Posterior vena cava (tissue), 2 donors: ENCODE results near the gene B4GALT5. TPM values are rescaled to one million over a fixed set of nuclear protein-coding genes. Genes with fewer than 3 reads are reported as not detected.
A peak's percentile ranks its signal among the peaks of the same experiment; 100 is the strongest.
"Not testable (repeated sequence)": the region's sequence is repeated elsewhere in the genome, so short reads cannot be mapped to it uniquely, and the experiment has no call there.

Experiments used
- DNase-seq: peaks from one replicate; pipeline ENCODE4 v3.0.0-alpha.2; 2020; ENCODE audit warnings: low spot score
- intact Hi-C, 2 donors: fragments of 100-400 bp; cut with DNase I; formaldehyde crosslinking; loops; one replicate each; pipeline versions ENCODE4 v1.14.1 to v1.14.2; 2022 to 2023
- total RNA-seq, 2 donors: library from RNA; stranded (reverse); fragmentation: NEBNext Ultra II Directional; extraction: Animal tissue kit (Norgen Biotek cat#: 25700); gene quantifications; one replicate each; pipeline ENCODE4 v1.2.1, GENCODE V29; 2021
- donor health status: DM: yes; HTN: yes; CAD: no.
- donor health status: DM: yes; HTN: yes; CAD: no.

B4GALT5 gene
- total RNA-seq, 2 donors from 2014 or later: 26.1 to 35.2 TPM

DNA sequence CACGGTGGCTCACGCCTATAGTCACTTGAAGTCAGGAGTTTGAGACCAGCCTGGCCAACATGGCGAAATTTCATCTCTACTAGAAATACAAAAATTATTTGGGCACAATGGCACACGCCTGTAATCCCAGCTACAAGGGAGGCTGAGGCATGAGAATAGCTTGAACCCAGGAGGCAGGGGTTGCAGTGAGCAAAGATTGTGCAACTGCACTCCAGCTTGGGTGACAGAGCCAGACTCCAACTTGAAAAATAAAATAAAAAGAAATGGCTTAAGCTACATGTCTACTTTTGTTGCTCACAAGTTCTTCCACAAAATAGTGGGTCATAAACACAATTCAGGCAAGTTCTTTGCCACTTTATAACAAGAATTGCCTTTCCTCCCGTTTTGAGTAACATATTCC, 27.1 kb upstream of the B4GALT5 start:
- DNase-seq: no peak
- intact Hi-C loops: no loop called here

GRCh38 chr20:49739042-49739441, 25.4 kb upstream of the B4GALT5 start:
- intact Hi-C loops: no loop called here
- no peak for DNase-seq

DNA sequence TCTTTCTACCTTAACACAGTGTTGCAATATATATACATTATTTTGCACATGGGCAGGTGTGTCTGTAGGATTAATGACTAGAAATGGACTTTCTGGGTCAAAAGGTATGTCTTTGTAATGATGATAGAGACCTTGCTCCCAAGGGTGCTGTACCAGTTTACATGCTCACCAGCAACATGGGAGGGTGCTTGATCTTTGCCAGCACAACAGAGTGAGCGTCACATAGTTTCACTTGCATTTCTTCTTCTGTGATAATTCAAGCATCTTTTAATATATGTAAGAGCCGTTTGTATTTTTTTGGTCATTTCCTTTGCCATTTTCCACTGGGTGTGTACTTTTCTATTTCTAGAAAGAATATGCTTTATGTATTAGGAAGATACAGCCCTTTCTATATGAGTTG, 23.6 kb upstream of the B4GALT5 start:
- intact Hi-C loops: no loop called here
- DNase-seq: no peak

- intact Hi-C loops: no loop called here
- DNase-seq: no peak
Measured at GRCh38 chr20:49729780-49730179, 16.1 kb upstream of the B4GALT5 start.

- DNase-seq: no peak
- intact Hi-C loops: no loop called here
Measured at GRCh38 chr20:49727894-49728885, 14.5 kb upstream of the B4GALT5 start.

- no peak for DNase-seq
- intact Hi-C loops: no loop called here
Measured at GRCh38 chr20:49727478-49727877, 13.8 kb upstream of the B4GALT5 start.

DNA sequence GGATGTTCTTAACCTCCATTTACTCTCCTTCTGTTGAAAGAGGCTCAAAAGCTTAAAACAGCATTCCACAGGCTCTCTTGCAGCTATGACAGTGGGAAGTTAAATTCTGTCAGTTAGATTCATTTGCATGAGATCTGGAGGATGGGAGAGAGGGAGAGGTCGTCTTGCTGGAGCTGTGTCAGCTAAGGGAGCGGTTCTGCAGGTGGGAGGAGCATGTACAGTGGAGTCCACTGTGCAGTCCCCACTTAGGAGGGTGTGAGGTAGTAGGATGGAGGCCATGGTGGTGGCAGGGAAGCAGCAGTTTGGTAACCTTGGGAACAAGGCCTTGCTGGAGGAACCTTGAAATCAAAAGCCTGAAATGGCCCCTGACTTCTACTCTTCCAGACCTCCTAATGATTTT, 12.0 kb upstream of the B4GALT5 start:
- intact Hi-C loops: no loop called here
- DNase-seq: no peak

DNA sequence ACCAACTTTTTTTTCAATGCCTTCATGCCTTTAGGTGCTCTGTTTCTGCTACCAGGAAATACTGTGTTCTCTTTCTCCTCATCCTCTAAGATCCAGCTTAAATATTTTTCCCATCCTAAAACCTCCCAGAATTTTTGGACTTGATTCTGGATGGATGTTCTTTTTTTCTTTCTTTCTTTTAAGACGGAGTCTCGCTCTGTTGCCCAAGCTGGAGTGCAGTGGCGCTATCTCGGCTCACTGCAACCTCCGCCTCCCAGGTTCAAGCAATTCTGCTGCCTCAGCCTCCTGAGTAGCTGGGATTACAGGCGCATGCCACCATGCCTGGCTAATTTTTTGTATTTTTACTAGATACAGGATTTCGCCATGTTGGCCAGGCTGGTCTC, 11.5 kb upstream of the B4GALT5 start:
- DNase-seq, intact Hi-C loops: not testable (repeated sequence)

GRCh38 chr20:49724408-49725223, 10.9 kb upstream of the B4GALT5 start:
- DNase-seq: no peak
- intact Hi-C loops: no loop called here

- intact Hi-C loops, DNase-seq: not testable (repeated sequence)
Measured at GRCh38 chr20:49723758-49724157, 10.1 kb upstream of the B4GALT5 start.

DNA sequence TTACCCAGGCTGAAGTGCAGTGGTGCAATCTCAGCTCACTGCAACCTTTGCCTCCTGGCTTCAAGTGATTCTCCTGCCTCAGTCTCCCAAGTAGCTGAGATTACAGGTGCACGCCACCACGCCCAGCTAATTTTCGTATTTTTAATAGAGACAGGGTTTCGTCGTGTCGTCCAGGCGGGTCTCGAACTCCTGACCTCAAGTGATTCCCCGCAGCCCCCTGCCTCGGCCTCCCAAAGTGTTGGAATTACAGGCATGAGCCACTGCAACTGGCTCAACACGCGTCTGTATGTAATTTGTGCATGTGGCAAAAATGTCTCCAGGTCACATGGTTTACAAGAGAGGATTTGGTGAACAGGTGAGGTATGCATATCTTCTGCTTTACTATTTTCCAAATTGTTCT, 7.6 kb upstream of the B4GALT5 start:
- DNase-seq, intact Hi-C loops: not testable (repeated sequence)

DNA sequence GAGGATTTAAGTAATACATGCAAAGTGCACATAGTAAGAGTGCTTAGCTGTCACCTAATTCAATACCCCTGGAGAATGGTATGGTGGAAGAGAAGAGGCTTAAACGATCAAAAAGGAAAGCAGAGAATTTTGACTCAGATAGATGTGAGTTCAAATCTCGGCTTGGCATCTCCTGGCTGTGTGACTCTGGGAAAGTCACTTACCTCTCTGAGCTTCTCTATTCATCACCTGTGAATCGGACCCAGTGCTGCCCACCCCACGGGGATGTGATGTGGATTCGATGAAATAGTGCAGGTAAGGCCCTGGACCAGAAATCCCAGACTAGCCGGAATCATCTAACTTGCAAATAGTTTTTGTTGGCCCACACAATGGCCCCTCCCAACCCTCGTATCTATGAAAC, 1.8 kb upstream of the B4GALT5 start:
- DNase-seq: no peak

DNA sequence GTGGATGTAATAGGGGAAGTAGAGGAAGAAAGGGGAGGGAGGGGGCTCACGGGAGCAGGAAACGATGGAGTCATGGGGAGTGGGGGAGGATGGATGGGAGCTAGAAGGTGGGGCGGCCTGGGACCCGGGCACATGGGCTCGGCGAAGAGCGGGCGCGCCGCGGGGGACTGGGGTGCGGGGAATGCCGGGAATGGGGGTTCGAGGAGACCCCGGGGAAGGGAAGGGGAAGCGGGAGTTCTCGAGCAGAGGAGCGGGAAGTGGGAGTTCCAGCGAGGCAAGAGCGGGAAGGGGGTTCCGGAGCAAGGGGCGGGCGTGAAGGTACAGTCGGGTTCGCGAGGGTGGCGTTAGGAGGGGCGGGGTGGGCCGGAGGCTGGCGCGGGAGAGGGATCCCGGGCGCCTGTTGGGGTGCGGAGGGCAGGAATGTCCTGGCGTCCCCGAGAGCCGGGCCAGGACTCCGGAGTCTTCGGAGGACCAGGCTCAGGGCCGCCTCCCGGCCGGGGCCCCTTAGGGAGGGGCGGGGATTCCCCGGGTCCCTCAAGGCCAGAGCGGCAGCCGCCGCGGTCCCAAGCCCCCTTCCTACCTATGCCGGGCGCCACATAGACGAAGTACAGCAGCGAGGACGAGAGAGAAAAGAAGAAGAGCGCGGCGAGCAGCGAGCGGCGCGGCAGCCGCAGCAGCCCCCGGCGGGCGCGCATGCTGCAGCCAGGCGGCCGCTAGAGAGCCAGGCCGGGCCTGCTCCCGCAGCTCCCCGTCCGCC, 504 bp downstream of the B4GALT5 start:
- peak; percentile 83 for DNase-seq
- intact Hi-C loops: loop anchor here (2.0 to 5.0 kb wide), 2 partner anchors 52 to 99 kb away; partner anchors contain the start of gene SLC9A8 (in 1 of the 2)

More for the DNA sequence above, 1.8 kb upstream of the B4GALT5 start:
- intact Hi-C loops: no loop called here

DNA sequence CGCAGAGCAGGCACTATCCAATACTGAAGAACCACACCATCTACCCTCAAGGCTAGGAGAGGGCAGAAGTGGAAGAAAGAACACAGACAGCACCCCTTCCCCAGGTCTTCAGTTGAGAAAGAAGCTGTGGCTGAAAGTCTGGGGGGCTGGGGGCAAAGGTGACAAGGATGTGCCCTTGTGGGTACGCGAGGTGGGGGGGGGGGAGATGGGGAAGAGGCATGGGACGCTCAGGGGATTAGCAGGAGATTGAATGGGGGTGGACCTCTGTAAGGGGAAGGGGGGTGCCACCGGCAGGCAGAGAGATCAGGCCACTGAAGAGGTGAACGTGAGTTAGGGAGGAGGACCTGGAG, 1.1 kb downstream of the B4GALT5 start:
- intact Hi-C loops: loop anchor here (2.0 to 5.0 kb wide), 2 partner anchors 52 to 100 kb away; partner anchors contain the start of gene SLC9A8 (in 1 of the 2)
- DNase-seq: no peak

- intact Hi-C loops: loop anchor here (2.0 to 5.0 kb wide), 2 partner anchors 51 to 100 kb away; partner anchors contain the start of gene SLC9A8 (in 1 of the 2)
Measured at GRCh38 chr20:49712118-49712517, 1.6 kb downstream of the B4GALT5 start.

DNA sequence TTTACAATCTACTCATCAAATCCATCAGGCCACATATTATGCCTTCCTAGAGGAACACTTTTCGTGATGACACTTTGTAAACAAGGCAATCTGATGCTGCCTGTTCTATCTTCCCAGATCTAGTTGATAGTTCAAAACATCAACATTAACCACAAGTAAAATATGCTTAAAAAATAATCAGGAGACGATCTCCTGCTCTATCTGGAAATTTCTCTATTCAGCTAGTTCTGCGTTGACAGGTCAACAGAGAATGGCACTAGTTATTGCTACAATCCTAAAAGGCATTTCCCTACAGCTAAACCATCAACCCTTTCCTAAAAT, 2.1 kb downstream of the B4GALT5 start:
- DNase-seq: no peak
- intact Hi-C loops: loop anchor here in 1 of 2 donors (5.0 kb wide), 1 partner anchor 101 kb away; the partner anchor contains the start of gene SLC9A8

More at GRCh38 chr20:49712118-49712517, 1.6 kb downstream of the B4GALT5 start:
- DNase-seq: no peak

DNA sequence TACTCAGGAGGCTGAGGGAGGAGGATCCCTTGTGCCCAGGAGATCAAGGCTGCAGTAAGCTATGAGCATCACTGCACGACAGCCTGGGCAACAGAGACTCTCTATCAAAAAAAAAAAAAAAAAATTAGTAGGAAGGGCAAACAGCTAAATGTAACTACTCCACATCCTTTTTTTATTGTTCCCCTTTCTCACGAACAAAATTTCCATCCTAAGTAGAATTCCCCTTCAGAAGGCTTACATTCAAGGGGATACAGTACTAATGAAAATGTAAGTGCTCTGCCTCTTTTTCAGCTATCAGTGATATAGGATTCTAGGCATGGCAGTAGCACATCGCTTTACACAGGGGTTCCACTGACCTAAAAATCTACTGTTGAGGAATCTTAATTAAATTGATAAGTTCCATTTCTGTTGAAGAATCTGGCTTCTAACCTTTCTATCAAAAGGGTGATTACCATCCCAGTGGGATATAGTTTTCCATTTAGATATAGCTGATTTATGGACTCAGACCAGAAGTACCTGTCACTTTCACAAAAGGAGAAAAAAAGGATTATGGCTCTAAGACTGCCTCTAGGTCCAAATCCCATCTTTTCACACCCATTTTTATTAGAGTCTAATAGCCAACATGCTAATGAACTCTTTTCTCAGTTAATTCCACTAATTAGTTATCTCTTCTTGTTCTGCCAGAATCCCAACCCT, 2.6 kb downstream of the B4GALT5 start:
- intact Hi-C loops: loop anchor here in 1 of 2 donors (5.0 kb wide), 1 partner anchor 101 kb away; the partner anchor contains the start of gene SLC9A8
- DNase-seq: no peak

- intact Hi-C loops: loop anchor here in 1 of 2 donors (1.0 kb wide), 1 partner anchor 15 kb away; no protein-coding TSS in a partner anchor
- no peak for DNase-seq
Measured at GRCh38 chr20:49707118-49707517, 6.6 kb downstream of the B4GALT5 start.
